HFFc6 (cell line): ENCODE measurements around the gene AADAT. TPM values are rescaled to one million over a fixed set of nuclear protein-coding genes. Genes with fewer than 3 reads are reported as not detected.
A peak's percentile ranks its signal among the peaks of the same experiment; 100 is the strongest.
"Not testable (repeated sequence)": the region's sequence is repeated elsewhere in the genome, so short reads cannot be mapped to it uniquely, and the experiment has no call there.

Source experiments
- DNase-seq: peaks from one replicate; pipeline ENCODE4 v3.0.0-alpha.2; 2018
- H3K27ac Mint-ChIP-seq: 2 replicates; pipeline ENCODE4 v1.8.0; 2020; ENCODE audit warnings: mild to moderate bottlenecking, mixed read lengths
- H3K27me3 Mint-ChIP-seq: 2 replicates; pipeline ENCODE4 v1.8.0; 2021; ENCODE audit warnings: mild to moderate bottlenecking, moderate library complexity, mixed read lengths; ENCODE audit not compliant: insufficient read depth
- H3K36me3 Mint-ChIP-seq: 2 replicates; pipeline ENCODE4 v1.8.0; 2021; ENCODE audit warnings: low read depth, mixed read lengths
- H3K4me1 Mint-ChIP-seq: 2 replicates; pipeline ENCODE4 v1.8.0; 2020; ENCODE audit warnings: low read depth, mixed read lengths
- H3K4me3 Mint-ChIP-seq: 2 replicates; pipeline ENCODE4 v1.8.0; 2020; ENCODE audit warnings: mild to moderate bottlenecking, moderate library complexity, mixed read lengths
- H3K9me3 Mint-ChIP-seq: 2 replicates; pipeline ENCODE4 v1.8.0; 2020; ENCODE audit warnings: mild to moderate bottlenecking, mixed read lengths
- total RNA-seq, 6 experiments: library from RNA; stranded (reverse); fragmentation: NEBNext Ultra II Directional; extraction: Animal tissue kit (Norgen Biotek cat#: 25700); gene quantifications; 2 replicates in 1 of 6; 3 replicates in 5 of 6; pipeline ENCODE4 v1.2.3, GENCODE V29; 2021
- TF ChIP-seq, protein P1 (sequence below): fragments of 200-600 bp; sonication (generic); IDR thresholded peaks from 2 replicates; pipeline ENCODE4 v1.5.0; 2021; ENCODE audit warnings: antibody characterized with exemption, mild to moderate bottlenecking

The AADAT gene
- total RNA-seq, 6 experiments from 2014 or later = 5.6 to 6.6 (median 6.0) TPM

DNA sequence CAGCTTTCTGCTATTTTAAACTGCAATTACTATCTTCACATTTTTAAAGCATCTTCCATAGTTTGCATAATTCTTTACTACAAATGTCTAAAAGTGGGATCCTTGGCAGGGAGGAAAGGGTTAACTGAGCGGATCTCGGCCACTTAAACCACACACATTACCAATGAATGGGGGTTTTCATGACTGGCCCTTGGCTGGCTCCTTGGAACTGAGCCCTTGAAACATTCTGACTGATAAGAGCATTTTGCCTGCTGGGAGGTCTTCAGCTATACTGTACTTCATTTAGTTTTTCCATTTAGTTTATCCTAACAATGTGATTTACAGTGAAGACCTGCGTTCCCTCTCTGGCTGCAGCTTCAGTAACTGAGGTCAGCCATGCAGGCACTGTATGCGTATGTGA is 31.9 kb downstream of the AADAT start:
- Mint-ChIP-seq H3K4me3 (no peak overlapping the region), H3K4me1 (no peaks in the 10 kb centered on the region), H3K27me3 (no peaks in the 10 kb centered on the region), H3K9me3 (no peaks in the 10 kb centered on the region), H3K27ac (no peak overlapping the region), H3K36me3 (peaks cover 4% of the 10 kb centered on the region; the same call in 1 of the 2 replicates)
- TF ChIP-seq, protein P1, sequence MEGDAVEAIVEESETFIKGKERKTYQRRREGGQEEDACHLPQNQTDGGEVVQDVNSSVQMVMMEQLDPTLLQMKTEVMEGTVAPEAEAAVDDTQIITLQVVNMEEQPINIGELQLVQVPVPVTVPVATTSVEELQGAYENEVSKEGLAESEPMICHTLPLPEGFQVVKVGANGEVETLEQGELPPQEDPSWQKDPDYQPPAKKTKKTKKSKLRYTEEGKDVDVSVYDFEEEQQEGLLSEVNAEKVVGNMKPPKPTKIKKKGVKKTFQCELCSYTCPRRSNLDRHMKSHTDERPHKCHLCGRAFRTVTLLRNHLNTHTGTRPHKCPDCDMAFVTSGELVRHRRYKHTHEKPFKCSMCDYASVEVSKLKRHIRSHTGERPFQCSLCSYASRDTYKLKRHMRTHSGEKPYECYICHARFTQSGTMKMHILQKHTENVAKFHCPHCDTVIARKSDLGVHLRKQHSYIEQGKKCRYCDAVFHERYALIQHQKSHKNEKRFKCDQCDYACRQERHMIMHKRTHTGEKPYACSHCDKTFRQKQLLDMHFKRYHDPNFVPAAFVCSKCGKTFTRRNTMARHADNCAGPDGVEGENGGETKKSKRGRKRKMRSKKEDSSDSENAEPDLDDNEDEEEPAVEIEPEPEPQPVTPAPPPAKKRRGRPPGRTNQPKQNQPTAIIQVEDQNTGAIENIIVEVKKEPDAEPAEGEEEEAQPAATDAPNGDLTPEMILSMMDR = no peak
- no peak for DNase-seq

DNA sequence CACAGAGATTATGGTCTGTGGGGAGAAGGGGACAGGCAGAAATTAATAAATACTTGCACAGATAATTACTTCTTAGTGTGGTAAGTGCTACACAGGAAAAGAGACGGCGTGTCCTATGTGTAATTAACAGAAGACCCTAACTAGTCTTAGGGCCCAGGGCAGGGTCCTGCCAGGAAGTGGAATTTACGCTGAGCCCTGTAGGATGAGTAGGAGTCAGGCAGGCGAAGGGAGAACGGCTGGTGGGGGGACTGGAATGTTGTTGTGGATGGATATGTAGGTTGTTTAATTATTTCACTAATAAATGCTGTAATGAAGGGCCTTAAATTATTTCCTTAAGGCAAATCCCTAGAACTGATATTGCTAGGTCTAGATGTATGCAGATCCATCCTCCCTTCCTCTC is 36.8 kb downstream of the AADAT start:
- H3K27me3 Mint-ChIP-seq = peaks cover 5% of the 10 kb centered on the region
- H3K9me3 Mint-ChIP-seq = no peaks in the 10 kb centered on the region
- no peaks in the 10 kb centered on the region for H3K36me3 Mint-ChIP-seq
- TF ChIP-seq, protein P1 = no peak
- no peaks in the 10 kb centered on the region for H3K4me1 Mint-ChIP-seq
- H3K4me3 Mint-ChIP-seq = no peak overlapping the region
- DNase-seq = no peak
- H3K27ac Mint-ChIP-seq = no peak overlapping the region

DNA sequence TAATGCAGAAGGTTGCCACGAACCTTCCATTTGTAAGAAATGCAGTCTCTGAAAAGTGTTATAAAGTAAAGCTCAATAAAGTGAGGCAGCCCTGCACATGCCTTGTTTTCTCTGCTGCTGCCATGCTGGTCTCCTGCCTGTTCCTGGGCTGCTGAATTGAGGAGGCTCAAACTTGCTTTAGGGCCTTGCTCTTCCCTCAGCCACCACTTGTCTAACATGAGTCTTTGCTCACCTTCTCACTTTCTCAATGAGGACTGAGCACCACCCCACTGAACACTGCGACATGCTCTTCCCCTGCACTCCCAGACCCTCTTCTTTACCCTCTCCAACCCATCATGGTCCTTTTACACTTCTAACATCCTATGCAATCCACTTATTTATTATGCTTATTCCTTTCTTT is 38.4 kb downstream of the AADAT start:
- H3K36me3 Mint-ChIP-seq = no peaks in the 10 kb centered on the region
- peaks cover 5% of the 10 kb centered on the region for H3K27me3 Mint-ChIP-seq
- H3K4me1 Mint-ChIP-seq = no peaks in the 10 kb centered on the region
- TF ChIP-seq, protein P1 = no peak
- H3K27ac Mint-ChIP-seq = no peak overlapping the region
- DNase-seq = no peak
- no peaks in the 10 kb centered on the region for H3K9me3 Mint-ChIP-seq
- no peak overlapping the region for H3K4me3 Mint-ChIP-seq

DNA sequence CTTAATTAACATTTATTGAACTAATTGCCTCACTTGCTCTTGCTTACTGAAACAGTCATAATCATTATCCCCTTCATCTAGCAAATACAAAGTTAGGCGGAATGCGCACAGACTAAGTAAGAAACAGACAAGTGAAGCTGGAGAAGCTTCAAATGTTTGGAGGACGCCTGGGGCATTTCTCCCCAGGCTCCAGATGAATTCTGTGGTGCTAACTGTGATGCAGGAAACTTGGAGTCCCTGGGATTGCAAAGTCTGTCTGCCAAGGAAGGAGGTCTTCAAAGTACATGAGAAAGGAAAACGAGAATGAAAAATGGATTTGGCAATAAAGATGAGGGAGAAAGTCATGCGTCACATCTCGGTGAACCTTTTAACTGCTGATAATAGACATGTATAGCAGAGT is 40.0 kb downstream of the AADAT start:
- Mint-ChIP-seq H3K9me3 (no peaks in the 10 kb centered on the region), H3K27me3 (peaks cover 5% of the 10 kb centered on the region), H3K4me1 (no peaks in the 10 kb centered on the region), H3K4me3 (no peak overlapping the region), H3K36me3 (no peaks in the 10 kb centered on the region), H3K27ac (no peak overlapping the region)
- DNase-seq = no peak
- TF ChIP-seq, protein P1 = no peak

DNA sequence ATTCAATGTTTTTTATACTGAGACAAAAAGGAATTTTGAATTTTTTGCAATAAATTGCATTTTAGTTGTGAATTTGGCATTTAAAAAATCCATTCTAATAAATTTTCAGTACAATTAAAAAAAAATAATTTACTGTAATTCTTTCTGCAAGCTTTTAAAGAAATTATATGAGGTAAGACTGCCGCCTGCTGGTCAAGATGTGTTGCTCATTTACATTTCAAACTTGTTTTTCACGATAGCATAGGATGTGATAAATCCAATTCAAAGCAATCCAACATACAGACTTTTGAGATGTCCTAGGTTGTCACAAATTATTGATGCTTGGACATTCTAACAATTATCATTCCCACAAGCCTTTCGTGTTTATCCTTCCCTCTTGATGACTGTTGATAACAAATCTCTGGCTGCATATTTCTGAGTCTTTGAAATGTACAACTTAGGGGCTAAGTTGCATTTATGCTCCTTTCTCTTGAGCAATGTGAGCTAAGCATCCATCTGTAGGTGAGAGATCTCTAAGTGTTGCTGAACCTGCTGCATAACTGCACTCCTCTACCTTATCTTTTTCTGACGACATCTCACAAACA is 41.9 kb downstream of the AADAT start:
- TF ChIP-seq, protein P1 = peak; percentile 96
- Mint-ChIP-seq H3K27ac (no peak overlapping the region), H3K4me1 (no peaks in the 10 kb centered on the region), H3K4me3 (no peak overlapping the region), H3K9me3 (no peaks in the 10 kb centered on the region), H3K27me3 (peaks cover 11% of the 10 kb centered on the region), H3K36me3 (no peaks in the 10 kb centered on the region)
- DNase-seq = peak; percentile 66

DNA sequence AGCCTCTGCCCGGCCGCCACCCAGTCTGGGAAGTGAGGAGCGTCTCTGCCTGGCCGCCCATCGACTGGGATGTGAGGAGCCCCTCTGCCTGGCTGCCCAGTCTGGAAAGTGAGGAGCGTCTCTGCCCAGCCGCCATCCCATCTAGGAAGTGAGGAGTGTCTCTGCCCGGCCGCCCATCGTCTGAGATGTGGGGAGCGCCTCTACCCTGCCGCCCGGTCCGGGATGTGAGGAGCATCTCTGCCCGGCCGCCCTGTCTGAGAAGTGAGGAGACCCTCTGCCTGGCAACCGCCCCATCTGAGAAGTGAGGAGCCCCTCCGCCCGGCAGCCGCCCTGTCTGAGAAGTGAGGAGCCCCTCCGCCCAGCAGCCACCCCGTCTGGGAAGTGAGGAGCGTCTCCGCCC is 43.6 kb downstream of the AADAT start:
- not testable (repeated sequence) for DNase-seq, H3K36me3 Mint-ChIP-seq, H3K27ac Mint-ChIP-seq, H3K4me3 Mint-ChIP-seq, H3K9me3 Mint-ChIP-seq, H3K4me1 Mint-ChIP-seq
- H3K27me3 Mint-ChIP-seq = peaks cover 15% of the 10 kb centered on the region
